Transverse colon (tissue), 4 donors: ENCODE measurements around the gene SERPINF2. TPM values are rescaled to one million over a fixed set of nuclear protein-coding genes. Genes with fewer than 3 reads are reported as not detected.
"Not testable (repeated sequence)": the region's sequence is repeated elsewhere in the genome, so short reads cannot be mapped to it uniquely, and the experiment has no call there.

ENCODE experiments used
- DNase-seq: peaks from one replicate; pipeline ENCODE4 v3.0.0-alpha.2; 2019
- H3K27ac ChIP-seq, 4 donors: fragments of 200-600 bp; sonication (generic); 2 replicates each; pipeline ENCODE4 v1.5.1; 2016 to 2018; ENCODE audit warnings: inconsistent platforms in 4 of 4
- H3K27me3 ChIP-seq: fragments of 200-600 bp; sonication (generic); 2 replicates; pipeline ENCODE4 v1.5.1; 2017; ENCODE audit warnings: inconsistent platforms
- H3K36me3 ChIP-seq, 4 donors: fragments of 200-600 bp; sonication (generic); 2 replicates each; pipeline ENCODE4 v1.5.1; 2017 to 2019; ENCODE audit warnings: inconsistent platforms in 4 of 4
- H3K4me1 ChIP-seq, 4 donors: fragments of 200-600 bp; sonication (generic); 2 replicates each; pipeline ENCODE4 v1.5.1; 2017 to 2020; ENCODE audit warnings: inconsistent platforms in 4 of 4
- H3K4me3 ChIP-seq, 4 donors: fragments of 200-600 bp; sonication (generic); 1 replicate in 1 of 4; 2 replicates in 3 of 4; pipeline versions ENCODE4 v1.5.1 to v1.6.1; 2017 to 2019; ENCODE audit warnings: inconsistent platforms in 4 of 4
- H3K9me3 ChIP-seq, 2 donors: fragments of 200-600 bp; sonication (generic); 2 replicates each; pipeline ENCODE4 v1.5.1; 2017 to 2019; ENCODE audit warnings: inconsistent platforms in 2 of 2
- EP300 ChIP-seq: sonication (generic); formaldehyde crosslinking; IDR thresholded peaks from one replicate; pipeline ENCODE4 v1.6.1; 2017; ENCODE audit warnings: antibody characterized with exemption, low read depth
- POLR2A ChIP-seq: fragments of 450-650 bp; IDR thresholded peaks from one replicate; pipeline ENCODE4 v1.6.1; 2016; ENCODE audit warnings: antibody characterized with exemption, mild to moderate bottlenecking, moderate library complexity
- POLR2AphosphoS5 ChIP-seq, 3 donors: sonication (generic); formaldehyde crosslinking; IDR thresholded peaks; one replicate each; pipeline ENCODE4 v1.6.1; 2016; ENCODE audit warnings: antibody characterized with exemption in 3 of 3
- WGBS, 2 donors: methylation state at CpG; one replicate each; pipeline ENCODE4 v1.1.5; 2018; ENCODE audit warnings: low coverage in 1 of 2; 5-methylcytosine and 5-hydroxymethylcytosine counted together
- in situ Hi-C, 4 donors: fragments of 200-750 bp; cut with MboI; loops; one replicate each; pipeline versions ENCODE4 v1.15.0 to v1.15.1; 2017; ENCODE audit warnings: low sequenced_read_pairs in 3 of 4, low pct_ligation_motif_present in 1 of 4, low pct_unique_long_range_greater_than_20kb in 1 of 4
- intact Hi-C: fragments of 100-400 bp; cut with DNase I; formaldehyde crosslinking; loops from one replicate; pipeline ENCODE4 v1.15.1; 2023; ENCODE audit warnings: low total_unique reads
- total RNA-seq, 4 donors: library from RNA; depleted of rRNA; stranded (reverse); fragments of >200 nt; gene quantifications; one replicate each; pipeline ENCODE4 v1.1.0, GENCODE V29; 2016
- TF ChIP-seq, protein P1 (sequence below), 5 experiments: fragments of 200-600 bp in 3 of 5; fragments of 450-650 bp in 2 of 5; sonication (generic) in 3 of 5; IDR thresholded peaks; 1 replicate in 2 of 5; 2 replicates in 3 of 5; pipeline ENCODE4 v1.5.1; 2016 to 2017; ENCODE audit warnings: antibody characterized with exemption in 5 of 5, inconsistent platforms in 3 of 5, mild to moderate bottlenecking in 2 of 5, moderate library complexity in 1 of 5

Gene SERPINF2
- total RNA-seq, 4 donors from 2014 or later = 3.2 to 10.5 (median 3.4) TPM; not detected in 1

DNA sequence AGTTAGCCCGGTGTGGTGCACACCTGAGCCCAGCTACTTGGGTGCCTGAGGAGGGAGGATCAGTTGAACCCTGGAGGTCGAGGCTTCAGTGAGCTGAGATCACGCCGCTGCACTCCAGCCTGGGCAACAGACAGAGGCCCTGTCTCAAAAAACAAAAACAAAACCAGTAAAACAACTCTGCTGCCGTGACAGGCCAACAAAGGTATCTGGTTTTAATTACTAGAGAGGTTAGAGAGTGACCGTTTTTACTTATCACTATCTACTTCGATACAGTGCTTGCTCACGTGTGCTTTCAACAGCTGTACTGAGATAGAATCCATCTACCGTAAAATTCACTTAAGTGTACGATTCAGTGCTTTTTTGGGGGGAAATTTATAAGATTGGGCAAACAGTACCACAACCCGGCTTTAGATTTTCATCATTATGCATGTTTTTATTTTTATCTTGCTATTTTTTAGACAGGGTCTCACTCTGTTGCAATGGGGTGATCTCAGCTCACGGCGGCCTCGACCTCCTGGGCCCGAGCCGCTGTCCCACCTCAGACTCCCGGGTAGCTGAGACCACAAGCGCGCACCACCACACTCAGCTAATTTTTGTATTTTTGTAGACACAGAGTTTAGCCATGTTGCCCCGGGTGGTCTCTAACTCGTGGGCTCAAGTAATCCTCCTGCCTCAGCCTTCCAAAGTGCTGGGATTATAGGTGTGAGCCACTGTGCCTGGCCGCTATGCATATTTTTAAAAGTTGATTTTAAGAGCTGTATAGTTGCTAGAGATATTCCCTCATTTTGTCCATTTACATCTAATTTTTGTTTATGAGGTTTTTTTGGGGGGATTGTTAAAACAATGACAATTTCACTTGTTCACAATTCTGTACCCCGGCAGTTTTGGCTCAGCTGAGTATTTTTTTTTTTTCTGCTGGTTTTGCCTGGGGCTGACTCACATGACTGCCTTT, 50.1 kb downstream of the SERPINF2 start:
- Histone ChIP-seq H3K36me3 (no peaks in the 10 kb centered on the region), H3K4me3 (no peak overlapping the region), H3K9me3 (no peaks in the 10 kb centered on the region), H3K4me1 (peaks cover 3 to 29% (median 4%) of the 10 kb centered on the region in 4 donors), H3K27ac (no peak overlapping the region), H3K27me3 (no peaks in the 10 kb centered on the region)
- TF ChIP-seq, protein P1, sequence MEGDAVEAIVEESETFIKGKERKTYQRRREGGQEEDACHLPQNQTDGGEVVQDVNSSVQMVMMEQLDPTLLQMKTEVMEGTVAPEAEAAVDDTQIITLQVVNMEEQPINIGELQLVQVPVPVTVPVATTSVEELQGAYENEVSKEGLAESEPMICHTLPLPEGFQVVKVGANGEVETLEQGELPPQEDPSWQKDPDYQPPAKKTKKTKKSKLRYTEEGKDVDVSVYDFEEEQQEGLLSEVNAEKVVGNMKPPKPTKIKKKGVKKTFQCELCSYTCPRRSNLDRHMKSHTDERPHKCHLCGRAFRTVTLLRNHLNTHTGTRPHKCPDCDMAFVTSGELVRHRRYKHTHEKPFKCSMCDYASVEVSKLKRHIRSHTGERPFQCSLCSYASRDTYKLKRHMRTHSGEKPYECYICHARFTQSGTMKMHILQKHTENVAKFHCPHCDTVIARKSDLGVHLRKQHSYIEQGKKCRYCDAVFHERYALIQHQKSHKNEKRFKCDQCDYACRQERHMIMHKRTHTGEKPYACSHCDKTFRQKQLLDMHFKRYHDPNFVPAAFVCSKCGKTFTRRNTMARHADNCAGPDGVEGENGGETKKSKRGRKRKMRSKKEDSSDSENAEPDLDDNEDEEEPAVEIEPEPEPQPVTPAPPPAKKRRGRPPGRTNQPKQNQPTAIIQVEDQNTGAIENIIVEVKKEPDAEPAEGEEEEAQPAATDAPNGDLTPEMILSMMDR (IDR thresholded peaks at IDR 0.05) = no peak
- intact Hi-C loops (no loop called here), in situ Hi-C loops (no loop called here)
- no peak for DNase-seq
- WGBS, 2 donors = 76 to 85% methylated on average over 6 to 23 of the region's 23 CpGs

DNA sequence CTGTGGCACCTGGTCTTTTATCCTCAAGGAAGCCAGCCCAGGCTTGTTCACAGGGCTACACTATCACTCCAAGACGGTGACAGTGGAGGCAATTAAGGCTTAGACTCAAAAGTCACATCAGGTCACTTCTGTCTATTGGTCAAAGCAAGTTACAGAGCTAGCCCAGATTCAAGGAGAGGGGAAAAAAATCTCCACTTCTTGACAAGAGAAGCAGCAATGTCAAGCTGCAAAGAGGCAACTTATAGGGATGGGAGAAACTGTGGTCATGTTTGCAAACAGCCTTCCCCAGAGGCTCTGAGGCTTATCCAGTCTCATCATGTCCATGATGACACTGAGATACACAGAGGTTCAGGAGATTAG, 50.8 kb downstream of the SERPINF2 start:
- Histone ChIP-seq H3K9me3 (no peaks in the 10 kb centered on the region), H3K4me1 (peaks cover 0 to 23% (median 0%) of the 10 kb centered on the region in 4 donors), H3K4me3 (no peak overlapping the region), H3K36me3 (no peaks in the 10 kb centered on the region), H3K27ac (no peak overlapping the region), H3K27me3 (no peaks in the 10 kb centered on the region)
- in situ Hi-C loops = no loop called here
- TF ChIP-seq, protein P1 (IDR thresholded peaks at IDR 0.05) = no peak
- TF ChIP-seq POLR2A (no peak), POLR2AphosphoS5 (IDR thresholded peaks at IDR 0.05) (no peak), EP300 (no peak)
- WGBS, 2 donors = 95% methylated on average over 1 of the region's 1 CpG; no CpG with 5 or more reads in 1 of the 2 donors
- DNase-seq = no peak
- intact Hi-C loops = no loop called here

DNA sequence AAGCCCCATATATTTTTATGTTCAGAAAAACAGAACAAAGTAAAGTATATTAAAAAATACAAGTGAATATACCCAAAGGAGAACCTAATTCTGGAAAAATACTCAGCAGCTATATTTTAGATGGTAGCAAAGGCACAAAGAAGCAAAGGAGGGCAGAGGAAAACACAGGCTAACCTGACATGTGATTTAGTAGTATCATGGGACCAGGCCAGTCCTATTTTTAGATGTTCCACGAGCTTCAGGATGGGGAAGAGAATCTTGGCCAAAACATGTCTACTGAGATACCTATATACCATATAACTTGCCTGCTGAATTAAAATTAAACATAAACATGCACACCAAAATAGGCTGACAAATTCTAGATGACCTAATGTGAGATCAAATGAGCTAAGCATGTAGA, 54.1 kb downstream of the SERPINF2 start:
- TF ChIP-seq POLR2AphosphoS5 (IDR thresholded peaks at IDR 0.05) = peak in 2 of 3 donors; percentile 12 to 24
- TF ChIP-seq POLR2A = no peak
- Histone ChIP-seq H3K4me3 (no peak overlapping the region), H3K27me3 (no peaks in the 10 kb centered on the region), H3K27ac (peak overlapping the region; percentile 33 to 70 (median 50)), H3K9me3 (no peaks in the 10 kb centered on the region), H3K4me1 (peaks cover 0 to 19% (median 0%) of the 10 kb centered on the region in 4 donors), H3K36me3 (peaks cover 0 to 16% (median 0%) of the 10 kb centered on the region in 4 donors)
- no peak for DNase-seq
- intact Hi-C loops = no loop called here
- 47 to 63% methylated on average over 1 of the region's 1 CpG for WGBS, 2 donors
- in situ Hi-C loops = no loop called here

DNA sequence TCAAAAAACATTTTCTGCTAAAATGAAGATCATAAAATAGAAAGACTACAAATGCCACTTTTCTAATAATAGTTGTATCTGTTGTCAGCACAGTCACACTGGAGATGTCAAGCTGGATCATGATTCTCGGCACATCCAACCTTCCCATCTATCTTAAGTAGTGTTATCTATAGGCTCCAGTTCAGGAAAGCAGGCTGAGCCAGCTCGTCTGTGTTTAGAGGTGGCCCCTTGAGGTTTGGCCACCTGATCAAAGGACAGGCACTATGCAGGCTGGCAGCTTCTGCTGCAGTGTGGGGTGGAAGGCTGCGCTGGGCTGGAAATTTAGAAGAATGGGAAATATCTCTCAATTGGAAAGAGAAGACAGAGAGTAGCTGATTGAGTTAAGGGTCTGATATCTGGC, 54.7 kb downstream of the SERPINF2 start:
- intact Hi-C loops (no loop called here), in situ Hi-C loops (no loop called here)
- Histone ChIP-seq H3K27me3 (no peaks in the 10 kb centered on the region), H3K9me3 (no peaks in the 10 kb centered on the region), H3K4me3 (no peak overlapping the region), H3K36me3 (peaks cover 0 to 16% (median 0%) of the 10 kb centered on the region in 4 donors), H3K4me1 (peaks cover 0 to 19% (median 0%) of the 10 kb centered on the region in 4 donors), H3K27ac (peak overlapping the region; percentile 32 to 70 (median 42))
- 80 to 88% methylated on average over 3 of the region's 3 CpGs for WGBS, 2 donors
- DNase-seq = no peak
- TF ChIP-seq, protein P1 (IDR thresholded peaks at IDR 0.05) = no peak
- TF ChIP-seq POLR2AphosphoS5 (IDR thresholded peaks at IDR 0.05) (no peak), EP300 (no peak), POLR2A (no peak)

DNA sequence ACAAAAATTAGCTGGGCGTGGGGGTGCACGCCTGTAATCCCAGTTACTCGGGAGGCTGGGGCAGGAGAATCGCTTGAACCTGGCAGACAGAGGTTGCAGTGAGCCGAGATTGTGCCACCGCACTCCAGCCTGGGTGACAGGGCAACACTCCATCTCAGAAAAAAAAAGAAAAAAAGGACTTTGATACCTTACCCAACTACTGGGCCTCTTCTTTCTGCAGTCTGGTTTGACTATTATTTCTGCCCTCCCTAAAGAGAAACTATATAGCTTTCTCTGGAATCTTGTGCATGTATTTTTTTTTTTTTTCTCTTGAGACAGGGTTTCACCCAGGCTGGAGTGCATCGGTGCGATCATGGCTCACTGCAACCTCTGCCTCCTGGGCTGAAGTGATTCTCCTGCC, 55.2 kb downstream of the SERPINF2 start:
- in situ Hi-C loops, H3K9me3 ChIP-seq, H3K4me3 ChIP-seq, H3K27me3 ChIP-seq, intact Hi-C loops, DNase-seq: not testable (repeated sequence)
- WGBS, 2 donors = 95 to 100% methylated on average over 2 to 8 of the region's 8 CpGs
- H3K27ac ChIP-seq = peak overlapping the region in 3 of 4 donors; percentile 32 to 70 (median 50)
- peaks cover 0 to 16% (median 0%) of the 10 kb centered on the region in 4 donors for H3K36me3 ChIP-seq
- peaks cover 0 to 19% (median 0%) of the 10 kb centered on the region in 4 donors for H3K4me1 ChIP-seq
